Gastroesophageal sphincter (tissue), 3 donors: ENCODE data around the gene CEP72.

Experiments
- CTCF ChIP-seq, 4 experiments: fragments of 200-600 bp in 2 of 4; fragments of 450-650 bp in 2 of 4; sonication (generic) in 1 of 4; IDR thresholded peaks; one replicate each; pipeline ENCODE4 v1.5.1; 2017 to 2019; ENCODE audit warnings: antibody characterized with exemption in 4 of 4, mild to moderate bottlenecking in 2 of 4, moderate library complexity in 2 of 4
- EP300 ChIP-seq: sonication (generic); formaldehyde crosslinking; IDR thresholded peaks from one replicate; pipeline ENCODE4 v1.6.1; 2017; ENCODE audit warnings: antibody characterized with exemption, mild to moderate bottlenecking
- POLR2A ChIP-seq, 2 donors: fragments of 450-650 bp; IDR thresholded peaks; one replicate each; pipeline ENCODE4 v1.6.1; 2017; ENCODE audit warnings: antibody characterized with exemption in 2 of 2, mild to moderate bottlenecking in 2 of 2, moderate library complexity in 1 of 2

GRCh38 chr5:627840-628239 is 15.7 kb downstream of the CEP72 start:
- TF ChIP-seq CTCF (IDR thresholded peaks at IDR 0.05) (no peak), POLR2A (IDR thresholded peaks at IDR 0.05) (no peak), EP300 (no peak)
